ENCODE data around the gene PDIA4. TPM values are rescaled to one million over a fixed set of nuclear protein-coding genes. Genes with fewer than 3 reads are reported as not detected.

PDIA4 gene
- total RNA-seq, 4 donors from 2014 or later = 40.6 to 105 (median 86.1) TPM

DNA sequence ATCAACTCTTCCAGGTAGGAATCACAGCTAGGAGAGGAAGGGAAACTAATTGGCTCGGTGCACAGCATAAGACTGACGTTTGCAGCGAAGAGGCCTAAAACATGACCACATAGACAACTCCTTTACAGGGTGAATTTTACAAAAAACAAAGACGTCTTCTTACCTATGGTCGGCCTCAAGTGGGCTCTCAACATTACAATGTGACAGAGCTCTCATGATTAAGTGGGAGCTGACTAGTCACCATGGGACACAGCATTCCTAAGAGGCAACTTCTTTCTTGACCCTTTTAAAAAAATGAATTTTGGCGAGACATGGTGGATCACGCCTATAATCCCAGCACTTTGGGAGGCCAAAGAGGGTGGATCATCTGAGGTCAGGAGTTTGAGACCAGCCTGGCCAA lies 4.6 kb downstream of the PDIA4 start:
- Histone ChIP-seq H3K27ac (no peak overlapping the region), H3K9me3 (no peaks in the 10 kb centered on the region), H3K4me1 (peaks cover 8 to 35% (median 19%) of the 10 kb centered on the region in 3 donors), H3K36me3 (peaks cover 0 to 41% (median 0%) of the 10 kb centered on the region in 3 donors), H3K4me3 (no peak overlapping the region), H3K27me3 (no peaks in the 10 kb centered on the region)
- 70 to 90% methylated on average over 6 to 7 of the region's 7 CpGs for WGBS, 2 donors
- intact Hi-C loops (cut with DNase I) = no loop called here
- TF ChIP-seq, protein P1, sequence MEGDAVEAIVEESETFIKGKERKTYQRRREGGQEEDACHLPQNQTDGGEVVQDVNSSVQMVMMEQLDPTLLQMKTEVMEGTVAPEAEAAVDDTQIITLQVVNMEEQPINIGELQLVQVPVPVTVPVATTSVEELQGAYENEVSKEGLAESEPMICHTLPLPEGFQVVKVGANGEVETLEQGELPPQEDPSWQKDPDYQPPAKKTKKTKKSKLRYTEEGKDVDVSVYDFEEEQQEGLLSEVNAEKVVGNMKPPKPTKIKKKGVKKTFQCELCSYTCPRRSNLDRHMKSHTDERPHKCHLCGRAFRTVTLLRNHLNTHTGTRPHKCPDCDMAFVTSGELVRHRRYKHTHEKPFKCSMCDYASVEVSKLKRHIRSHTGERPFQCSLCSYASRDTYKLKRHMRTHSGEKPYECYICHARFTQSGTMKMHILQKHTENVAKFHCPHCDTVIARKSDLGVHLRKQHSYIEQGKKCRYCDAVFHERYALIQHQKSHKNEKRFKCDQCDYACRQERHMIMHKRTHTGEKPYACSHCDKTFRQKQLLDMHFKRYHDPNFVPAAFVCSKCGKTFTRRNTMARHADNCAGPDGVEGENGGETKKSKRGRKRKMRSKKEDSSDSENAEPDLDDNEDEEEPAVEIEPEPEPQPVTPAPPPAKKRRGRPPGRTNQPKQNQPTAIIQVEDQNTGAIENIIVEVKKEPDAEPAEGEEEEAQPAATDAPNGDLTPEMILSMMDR (IDR thresholded peaks at IDR 0.05) = no peak
- TF ChIP-seq POLR2A (IDR thresholded peaks at IDR 0.05) = no peak
- no peak for DNase-seq

DNA sequence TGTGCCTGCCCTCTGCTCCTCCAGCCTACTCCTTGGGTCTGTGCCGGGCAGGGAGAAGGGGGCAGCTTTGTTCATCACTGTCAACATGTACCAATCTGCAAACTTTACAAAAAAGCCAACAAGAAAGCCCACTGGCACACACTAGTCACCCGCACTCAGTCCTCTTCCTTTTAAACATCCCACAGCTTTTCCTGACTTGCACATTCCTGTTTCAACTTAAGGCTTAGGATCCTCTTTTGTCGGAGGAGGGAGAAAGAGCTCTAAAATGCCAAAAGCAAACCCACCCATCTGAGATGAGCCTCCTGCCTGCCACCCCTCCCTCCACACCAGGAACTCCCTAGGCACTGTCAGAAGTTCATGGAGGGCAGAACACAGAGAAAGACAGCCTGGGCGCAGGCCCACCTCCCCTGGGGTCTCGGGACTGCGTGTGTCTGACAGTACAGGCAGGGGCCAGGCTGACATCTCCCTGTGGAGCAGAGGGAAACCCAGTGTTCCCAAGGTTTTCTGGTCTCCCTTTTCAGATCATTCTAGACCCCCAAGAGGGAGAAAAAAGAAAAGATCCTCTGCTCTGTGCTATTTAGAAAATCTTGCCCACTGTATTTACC lies 5.4 kb downstream of the PDIA4 start:
- DNase-seq = no peak
- intact Hi-C loops (cut with DNase I) = no loop called here
- no peak overlapping the region for H3K27ac ChIP-seq
- no peaks in the 10 kb centered on the region for H3K27me3 ChIP-seq
- H3K4me1 ChIP-seq = peaks cover 8 to 34% (median 19%) of the 10 kb centered on the region in 3 donors
- no peak for TF ChIP-seq POLR2A (IDR thresholded peaks at IDR 0.05)
- TF ChIP-seq, protein P1 (IDR thresholded peaks at IDR 0.05) = no peak
- no peaks in the 10 kb centered on the region for H3K9me3 ChIP-seq
- no peak overlapping the region for H3K4me3 ChIP-seq
- WGBS, 2 donors = 74 to 77% methylated on average over 5 of the region's 6 CpGs
- H3K36me3 ChIP-seq = peaks cover 0 to 49% (median 0%) of the 10 kb centered on the region in 3 donors

DNA sequence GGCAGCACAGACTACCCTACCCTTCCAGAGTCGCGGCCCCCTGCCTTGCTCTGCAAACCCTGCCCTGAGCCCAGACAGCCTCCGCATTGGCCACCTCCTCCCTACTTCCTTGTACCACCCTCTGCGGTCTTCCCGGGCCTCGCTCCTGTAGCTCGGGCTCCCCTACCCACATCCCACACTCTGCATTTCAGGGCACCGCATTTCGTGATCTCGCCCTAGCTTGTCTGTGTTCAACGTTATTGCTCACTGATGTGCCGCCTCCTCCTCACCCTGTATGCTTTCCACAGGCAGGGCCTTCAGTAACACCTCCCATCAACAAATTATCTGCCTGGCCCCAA lies 6.6 kb downstream of the PDIA4 start:
- peaks cover 2 to 22% (median 14%) of the 10 kb centered on the region in 3 donors for H3K4me1 ChIP-seq
- H3K27me3 ChIP-seq = no peaks in the 10 kb centered on the region
- TF ChIP-seq, protein P1 (IDR thresholded peaks at IDR 0.05) = no peak
- no peak for TF ChIP-seq POLR2A (IDR thresholded peaks at IDR 0.05)
- H3K36me3 ChIP-seq = peaks cover under 1 to 60% (median 4%) of the 10 kb centered on the region in 3 donors
- intact Hi-C loops (cut with DNase I) = no loop called here
- H3K4me3 ChIP-seq = no peak overlapping the region
- DNase-seq = no peak
- H3K9me3 ChIP-seq = no peaks in the 10 kb centered on the region
- 85 to 88% methylated on average over 12 of the region's 12 CpGs for WGBS, 2 donors
- H3K27ac ChIP-seq = no peak overlapping the region

DNA sequence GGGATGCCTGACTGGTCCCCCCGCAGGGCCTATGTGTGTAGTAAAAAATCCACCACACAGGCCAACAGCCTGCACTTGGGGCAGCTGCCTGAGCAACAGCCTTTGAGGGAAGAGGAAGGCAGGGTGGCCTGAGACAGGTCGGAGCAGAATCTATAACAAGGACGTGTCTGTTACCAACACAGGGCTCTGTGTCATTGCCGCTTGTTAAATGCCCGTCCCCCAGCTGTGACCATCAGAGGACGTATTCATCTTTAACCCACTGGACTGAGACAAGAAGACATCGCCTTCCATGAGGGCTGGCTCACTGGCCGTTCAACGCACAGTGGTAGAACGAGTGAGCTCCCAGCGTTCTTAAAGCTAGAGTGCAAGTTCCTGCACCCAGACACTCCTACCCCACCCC lies 7.8 kb downstream of the PDIA4 start:
- WGBS, 2 donors = 93 to 94% methylated on average over 9 to 11 of the region's 11 CpGs
- no peak for TF ChIP-seq POLR2A (IDR thresholded peaks at IDR 0.05)
- TF ChIP-seq, protein P1 (IDR thresholded peaks at IDR 0.05) = no peak
- H3K4me1 ChIP-seq = peaks cover 0 to 13% (median 3%) of the 10 kb centered on the region in 3 donors
- H3K27me3 ChIP-seq = no peaks in the 10 kb centered on the region
- no peak overlapping the region for H3K27ac ChIP-seq
- H3K36me3 ChIP-seq = peaks cover 3 to 72% (median 9%) of the 10 kb centered on the region in 3 donors
- intact Hi-C loops (cut with DNase I) = no loop called here
- no peak overlapping the region for H3K4me3 ChIP-seq
- no peak for DNase-seq
- H3K9me3 ChIP-seq = no peaks in the 10 kb centered on the region

DNA sequence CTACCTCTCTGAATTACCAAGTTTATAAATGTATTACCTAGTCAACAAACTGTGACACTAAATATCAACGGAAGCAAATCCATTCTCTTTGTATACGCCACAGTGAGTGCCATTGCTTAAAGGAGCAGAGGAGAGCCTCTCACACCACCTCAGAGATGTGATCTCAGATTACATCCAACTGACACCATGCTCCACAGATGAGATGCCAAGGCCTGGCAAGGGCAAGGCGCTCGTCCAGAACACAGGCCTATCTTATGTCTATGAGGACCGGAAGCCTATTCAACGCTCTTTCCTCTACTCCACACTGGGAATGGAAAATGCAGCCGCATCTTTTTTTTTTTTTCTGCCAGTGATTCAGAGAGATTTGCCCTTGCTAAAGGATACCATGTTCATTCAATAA lies 11.4 kb downstream of the PDIA4 start:
- no peak overlapping the region for H3K27ac ChIP-seq
- no peaks in the 10 kb centered on the region for H3K27me3 ChIP-seq
- peaks cover 15 to 98% (median 24%) of the 10 kb centered on the region in 3 donors for H3K36me3 ChIP-seq
- intact Hi-C loops (cut with DNase I) = no loop called here
- no peak for DNase-seq
- H3K4me1 ChIP-seq = no peaks in the 10 kb centered on the region
- 72 to 79% methylated on average over 7 of the region's 7 CpGs for WGBS, 2 donors
- no peak overlapping the region for H3K4me3 ChIP-seq
- no peaks in the 10 kb centered on the region for H3K9me3 ChIP-seq
- TF ChIP-seq POLR2A (IDR thresholded peaks at IDR 0.05) = no peak
- TF ChIP-seq, protein P1 (IDR thresholded peaks at IDR 0.05) = no peak

Measured in esophagus squamous epithelium (tissue), 5 donors.